HFF-Myc (cell line): ENCODE data around the gene C10orf105.

Experiments used
- DNase-seq: peaks from one replicate; pipeline ENCODE4 v3.0.0-alpha.2; 2011; ENCODE audit warnings: low read depth; ENCODE audit errors: extremely low read depth
- H3K4me3 ChIP-seq: replicated peaks from 2 replicates; pipeline ENCODE4 v1.5.1; 2011; ENCODE audit warnings: low read depth, mild to moderate bottlenecking, control low read depth, low read length
- CTCF ChIP-seq: IDR thresholded peaks from 2 replicates; pipeline ENCODE4 v1.5.1; 2012; ENCODE audit warnings: mild to moderate bottlenecking, low read depth, low read length, control low read depth; ENCODE audit errors: missing control alignments

Gene C10orf105

GRCh38 chr10:71712170-71712569 is 7.4 kb downstream of the C10orf105 start:
- H3K4me3 ChIP-seq: no peak overlapping the region
- no peak for TF ChIP-seq CTCF
- DNase-seq: no peak

- DNase-seq: no peak
- no peak overlapping the region for H3K4me3 ChIP-seq
- TF ChIP-seq CTCF: no peak
Observed at GRCh38 chr10:71711052-71711623, 8.4 kb downstream of the C10orf105 start.

- no peak overlapping the region for H3K4me3 ChIP-seq
- no peak for DNase-seq
- TF ChIP-seq CTCF: no peak
Observed at GRCh38 chr10:71710519-71710918, 9.1 kb downstream of the C10orf105 start.

GRCh38 chr10:71708897-71709882 is 10.4 kb downstream of the C10orf105 start:
- no peak for DNase-seq
- TF ChIP-seq CTCF: peak; percentile 4
- H3K4me3 ChIP-seq: no peak overlapping the region

- no peak for DNase-seq
- no peak overlapping the region for H3K4me3 ChIP-seq
- peak; percentile 77 for TF ChIP-seq CTCF
Observed at GRCh38 chr10:71708301-71708703, 11.3 kb downstream of the C10orf105 start.

- no peak overlapping the region for H3K4me3 ChIP-seq
- TF ChIP-seq CTCF: no peak
- no peak for DNase-seq
Observed at GRCh38 chr10:71707240-71707789, 12.3 kb downstream of the C10orf105 start.
